GM21367 (cell line): ENCODE data around the gene RABGAP1L.
"Not testable (repeated sequence)": the region's sequence is repeated elsewhere in the genome, so short reads cannot be mapped to it uniquely, and the experiment has no call there.

ENCODE experiments used
- ATAC-seq: cut with Tn5 transposase; IDR thresholded peaks from one replicate; pipeline ENCODE4 v1.9.1; 2021; ENCODE audit not compliant: unreplicated experiment

RABGAP1L gene

DNA sequence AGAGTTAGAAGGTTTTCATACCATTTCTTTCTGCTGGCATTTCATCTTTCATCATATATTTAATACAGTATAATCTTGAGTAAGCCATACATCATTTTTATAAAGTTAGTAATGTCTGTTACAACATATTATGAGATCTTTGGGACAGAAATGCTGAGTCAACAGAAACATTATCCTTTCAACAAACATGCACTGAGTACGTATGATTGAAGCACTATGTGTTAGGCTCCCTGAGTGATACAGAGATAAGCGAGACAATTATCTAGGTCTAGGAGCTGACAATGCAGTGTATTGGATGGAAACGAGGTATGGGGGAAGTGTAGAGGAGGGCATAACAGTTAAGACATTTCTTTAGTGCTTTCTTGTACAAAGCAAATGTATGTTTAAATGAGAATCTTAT lies 268.7 kb downstream of the RABGAP1L start:
- no peak for ATAC-seq

DNA sequence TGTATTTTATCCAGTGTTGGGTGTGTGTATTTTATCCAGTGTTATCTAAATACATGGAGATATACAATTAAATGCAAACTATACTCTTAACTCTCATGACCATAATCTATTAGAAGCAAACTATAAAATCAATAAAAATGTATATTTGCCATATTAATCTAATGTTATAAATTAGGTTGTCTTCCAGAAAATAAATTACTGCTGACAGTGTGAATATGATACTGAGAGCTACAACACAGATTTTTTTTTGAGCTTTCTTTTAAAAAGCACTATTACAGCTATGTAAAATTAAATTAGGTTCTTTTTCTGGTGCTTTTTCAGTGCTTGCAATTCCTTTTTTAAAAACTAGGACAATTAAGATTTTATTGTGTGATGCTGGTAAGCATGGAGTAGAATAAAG lies 269.4 kb downstream of the RABGAP1L start:
- no peak for ATAC-seq

DNA sequence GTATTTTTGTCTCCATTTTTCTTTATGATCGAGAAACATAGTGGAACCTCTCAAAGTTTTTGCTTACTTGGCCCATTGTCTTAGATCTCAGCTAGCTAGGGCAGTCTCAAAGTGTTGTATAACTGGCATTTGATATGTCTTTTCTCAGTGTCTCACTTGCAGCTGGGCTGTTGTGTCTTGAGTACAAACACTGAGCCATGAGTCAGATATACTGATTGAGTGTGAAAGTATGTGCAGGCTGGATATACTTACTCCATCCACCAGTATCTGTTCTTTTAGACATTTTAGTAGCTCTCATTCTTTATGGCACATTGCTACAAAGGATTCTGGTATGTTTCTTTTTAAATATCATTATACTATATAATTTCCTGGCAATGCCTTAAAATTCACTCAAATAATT lies 274.1 kb downstream of the RABGAP1L start:
- ATAC-seq, result no peak

DNA sequence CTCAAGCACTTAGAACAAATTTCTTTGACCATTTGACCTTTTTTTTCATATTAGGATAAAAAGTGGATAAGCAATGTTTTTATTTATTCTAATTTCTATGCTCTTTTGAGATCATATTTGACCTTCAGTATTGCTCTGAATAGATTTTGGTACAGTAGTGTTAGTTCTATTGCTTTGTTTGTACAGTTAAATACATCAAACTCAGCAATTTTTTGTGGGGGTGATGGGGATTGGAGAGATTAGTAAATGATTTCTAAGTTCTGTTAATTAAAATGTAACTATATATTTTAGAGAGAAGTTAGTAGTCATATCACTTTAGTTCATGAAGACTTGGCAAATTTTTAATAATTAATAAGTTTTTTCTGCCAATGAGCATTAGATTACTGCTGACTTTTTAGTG lies 286.0 kb downstream of the RABGAP1L start:
- ATAC-seq, result no peak

DNA sequence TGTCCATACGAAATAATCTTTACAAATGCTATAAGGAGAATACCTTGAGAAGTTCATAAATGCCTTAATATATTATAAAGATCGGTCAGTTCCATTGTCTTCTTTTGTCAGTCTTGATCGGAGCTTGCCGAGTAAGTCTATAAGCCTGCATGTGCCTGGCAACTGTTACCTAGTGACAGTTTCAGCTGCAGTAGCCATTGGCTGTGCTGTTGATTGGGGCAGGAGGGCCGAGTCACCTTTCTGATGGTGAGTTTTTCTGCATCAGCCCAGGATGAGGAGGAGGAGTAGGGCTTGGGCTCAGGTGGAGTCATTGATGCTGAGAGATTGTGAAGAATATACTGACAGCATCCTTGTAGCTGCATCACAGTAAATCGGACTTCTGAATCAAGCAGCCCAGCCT lies 286.5 kb downstream of the RABGAP1L start:
- ATAC-seq, result no peak

DNA sequence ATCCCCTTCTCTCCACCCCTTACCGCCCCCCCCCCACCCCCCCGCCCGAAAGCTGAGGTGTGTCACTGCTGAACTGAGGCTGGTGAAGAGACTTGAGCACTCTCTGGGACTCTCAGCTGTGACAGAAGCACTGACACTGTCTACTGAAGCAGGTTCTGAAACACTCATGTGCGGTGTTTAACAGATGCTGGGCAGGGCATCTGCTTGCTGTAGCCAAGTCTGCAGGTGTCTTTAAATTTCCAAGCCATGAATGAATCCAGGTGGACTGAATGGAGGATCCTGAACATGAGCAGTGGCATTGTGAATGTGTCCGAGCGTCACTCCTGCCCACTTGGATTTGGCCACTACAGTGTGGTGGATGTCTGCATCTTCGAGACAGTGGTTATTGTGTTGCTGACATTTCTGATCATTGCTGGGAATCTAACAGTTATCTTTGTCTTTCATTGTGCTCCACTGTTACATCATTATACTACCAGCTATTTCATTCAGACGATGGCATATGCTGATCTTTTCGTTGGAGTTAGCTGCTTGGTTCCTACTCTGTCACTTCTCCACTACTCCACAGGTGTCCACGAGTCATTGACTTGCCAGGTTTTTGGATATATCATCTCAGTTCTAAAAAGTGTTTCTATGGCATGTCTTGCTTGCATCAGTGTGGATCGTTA lies 288.7 kb downstream of the RABGAP1L start, which contains the start of gene GPR52:
GPR52 (plus strand) TSS at position 99 of the 665 bp plus-strand sequence; CDS start at position 247, 148 bp downstream.
- ATAC-seq, result no peak

DNA sequence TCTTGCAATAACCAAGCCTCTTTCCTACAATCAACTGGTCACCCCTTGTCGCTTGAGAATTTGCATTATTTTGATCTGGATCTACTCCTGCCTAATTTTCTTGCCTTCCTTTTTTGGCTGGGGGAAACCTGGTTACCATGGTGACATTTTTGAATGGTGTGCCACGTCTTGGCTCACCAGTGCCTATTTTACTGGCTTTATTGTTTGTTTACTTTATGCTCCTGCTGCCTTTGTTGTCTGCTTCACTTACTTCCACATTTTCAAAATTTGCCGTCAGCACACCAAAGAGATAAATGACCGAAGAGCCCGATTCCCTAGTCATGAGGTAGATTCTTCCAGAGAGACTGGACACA lies 289.2 kb downstream of the RABGAP1L start:
- no peak for ATAC-seq

DNA sequence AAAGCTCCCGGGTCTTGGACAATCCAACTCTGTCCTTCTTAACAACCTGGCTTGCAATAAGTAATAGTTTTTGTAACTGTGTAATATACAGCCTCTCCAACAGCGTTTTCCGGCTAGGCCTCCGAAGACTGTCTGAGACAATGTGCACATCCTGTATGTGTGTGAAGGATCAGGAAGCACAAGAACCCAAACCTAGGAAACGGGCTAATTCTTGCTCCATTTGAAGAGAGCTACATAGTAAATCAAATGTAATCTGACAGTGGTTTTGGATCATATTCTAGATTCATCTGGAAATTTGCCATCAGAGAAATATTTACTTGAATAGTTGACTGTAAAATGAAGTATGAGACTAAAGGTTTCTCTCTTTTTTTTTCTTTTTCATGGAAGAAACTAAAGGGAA lies 289.7 kb downstream of the RABGAP1L start:
- no peak for ATAC-seq

DNA sequence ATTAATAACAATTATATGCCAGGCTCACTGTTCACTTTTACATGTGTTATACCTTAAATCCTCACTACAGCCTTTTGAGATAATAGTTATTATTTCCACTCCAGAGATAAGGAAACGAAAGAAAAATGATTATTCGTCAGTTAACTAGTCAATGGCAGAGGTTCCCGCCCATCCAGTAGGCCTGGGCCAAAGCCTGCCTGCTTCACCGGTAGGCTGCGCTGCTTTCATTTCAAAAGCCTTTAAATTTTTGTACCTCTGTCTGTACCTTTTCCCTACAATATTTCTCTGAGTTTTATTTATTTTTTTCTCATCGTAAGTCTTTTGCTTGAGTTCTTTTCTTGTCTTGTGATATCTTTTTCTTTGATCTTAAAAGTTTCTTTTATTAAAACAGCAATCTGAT lies 292.1 kb downstream of the RABGAP1L start:
- ATAC-seq, result no peak

DNA sequence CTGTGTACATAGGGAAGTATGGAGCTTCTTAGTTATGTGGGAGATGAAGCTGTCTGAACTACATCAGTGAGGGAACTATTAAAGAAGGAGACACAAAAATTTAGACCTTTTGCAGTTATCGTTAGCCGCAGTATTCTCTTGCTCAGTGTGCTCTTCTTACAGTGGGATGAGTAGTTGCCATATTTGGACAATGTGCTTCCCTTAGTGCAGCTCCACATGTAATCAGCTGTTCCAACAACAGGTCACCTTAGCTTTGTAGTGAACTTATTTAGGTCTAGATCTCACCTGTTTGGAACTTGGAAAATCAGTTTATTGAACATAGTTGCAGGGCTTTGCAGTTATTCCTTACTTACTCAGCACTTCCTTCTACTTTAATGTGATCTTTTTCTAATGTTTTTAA lies 306.5 kb downstream of the RABGAP1L start:
- ATAC-seq, result no peak

DNA sequence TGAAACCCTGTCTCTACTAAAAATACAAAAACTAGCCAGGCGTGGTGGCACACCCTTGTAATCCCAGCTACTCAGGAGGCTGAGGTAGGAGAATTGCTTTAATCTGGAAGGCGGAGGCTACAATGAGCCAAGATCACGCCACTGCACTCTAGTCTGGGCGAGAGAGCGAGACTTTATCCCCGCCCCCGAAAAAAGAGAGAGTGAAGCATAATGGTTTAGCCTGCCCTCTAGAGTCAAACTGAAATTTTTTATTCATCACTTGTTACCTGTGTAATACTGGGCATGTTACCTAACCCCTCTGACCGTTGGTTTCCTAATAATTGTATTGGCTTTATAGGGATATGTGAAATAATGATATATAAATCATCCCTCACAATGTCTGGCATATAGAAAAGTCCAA lies 307.3 kb downstream of the RABGAP1L start:
- no peak for ATAC-seq

DNA sequence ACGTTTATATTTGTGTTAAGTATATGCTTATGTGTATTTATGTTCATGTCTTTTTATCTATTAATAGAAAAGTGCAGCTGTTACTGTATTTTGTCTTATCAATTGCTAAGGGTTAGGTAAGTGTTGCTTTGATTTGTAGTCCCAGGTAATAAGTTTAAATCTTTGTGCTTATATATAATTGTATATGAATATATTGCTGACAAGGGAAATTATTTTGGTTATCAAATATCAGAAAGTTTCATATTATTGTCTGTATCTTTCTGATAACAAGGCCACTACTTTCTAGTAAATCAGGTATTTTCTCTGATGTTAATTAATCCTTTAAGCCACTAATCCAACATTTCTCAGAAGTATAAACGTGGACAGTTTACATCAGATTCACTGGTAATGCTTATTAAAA lies 309.7 kb downstream of the RABGAP1L start:
- no peak for ATAC-seq

DNA sequence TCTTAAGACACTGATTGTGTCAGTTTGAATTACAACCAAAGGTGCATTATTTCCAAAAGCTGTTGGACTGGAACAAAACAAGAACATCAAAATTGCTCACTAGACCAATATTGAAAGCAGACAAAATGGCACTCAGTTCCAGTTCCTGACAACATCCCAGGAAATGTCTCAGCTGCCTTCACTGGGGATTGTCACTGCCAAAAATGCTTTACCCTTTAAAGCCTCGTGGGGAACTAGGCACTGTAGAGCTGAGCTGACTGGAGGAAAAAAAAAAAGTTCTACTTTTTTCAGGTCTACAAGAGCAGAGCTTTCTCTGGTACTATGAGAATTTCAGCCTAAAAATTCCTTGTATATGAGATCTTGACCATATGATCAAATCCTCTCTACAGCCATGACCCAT lies 310.4 kb downstream of the RABGAP1L start:
- no peak for ATAC-seq

DNA sequence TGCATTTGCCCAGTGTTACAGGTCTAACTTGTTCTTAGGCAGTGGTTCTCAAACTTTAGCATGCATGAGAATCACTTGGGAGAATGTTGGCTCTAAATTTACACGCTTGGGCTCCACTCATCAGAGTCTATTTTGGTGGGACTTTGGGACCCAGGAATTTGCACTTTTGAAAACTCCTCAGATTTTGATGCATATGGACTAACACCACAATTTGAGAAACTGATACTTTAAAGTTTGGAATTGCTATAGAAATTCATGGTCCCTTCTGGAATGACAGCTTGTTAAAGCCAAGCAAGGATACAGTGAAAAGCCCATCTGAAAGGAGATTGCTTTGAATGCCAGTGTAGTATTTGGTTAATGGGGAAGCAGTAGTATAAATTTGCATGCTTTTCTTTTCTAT lies 320.0 kb downstream of the RABGAP1L start:
- ATAC-seq, result no peak

DNA sequence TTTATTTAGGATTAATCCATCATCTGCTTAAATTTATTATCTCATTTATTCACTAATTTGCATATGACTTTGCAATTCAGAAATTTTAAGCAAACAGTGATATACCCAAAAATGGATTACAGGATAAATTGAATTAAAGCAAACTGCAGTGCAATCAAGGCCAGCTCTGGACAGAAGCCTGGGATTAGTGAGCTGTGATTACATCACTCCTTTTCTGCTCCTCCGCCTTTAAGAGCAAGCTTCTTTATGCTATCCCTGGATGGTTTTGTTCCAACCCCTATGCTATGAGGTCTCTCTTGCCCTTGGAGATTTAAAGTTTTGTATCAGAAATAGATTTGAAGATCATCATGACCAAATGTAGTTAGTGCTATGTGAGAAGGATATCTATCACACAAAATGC lies 321.0 kb downstream of the RABGAP1L start:
- ATAC-seq, result no peak

DNA sequence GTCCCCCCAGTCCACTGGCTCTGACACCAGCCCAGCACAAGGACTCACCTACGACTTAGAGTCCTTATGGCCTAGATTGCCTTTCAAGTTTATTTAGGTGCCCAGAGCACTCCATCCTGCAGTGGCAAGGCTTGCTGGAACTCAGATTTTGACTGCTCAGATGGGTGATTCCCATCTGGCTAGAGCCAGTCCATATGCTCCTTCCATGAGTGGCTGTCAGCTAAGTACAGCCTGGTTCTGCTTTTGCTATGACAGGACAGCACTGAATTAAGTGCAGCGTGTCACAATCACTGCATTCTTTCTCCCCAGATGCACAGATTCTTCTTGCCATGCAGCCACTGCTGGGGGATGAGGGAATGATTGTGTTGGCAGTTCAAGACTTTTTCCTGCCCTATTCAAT lies 332.3 kb downstream of the RABGAP1L start:
- ATAC-seq, result no peak

DNA sequence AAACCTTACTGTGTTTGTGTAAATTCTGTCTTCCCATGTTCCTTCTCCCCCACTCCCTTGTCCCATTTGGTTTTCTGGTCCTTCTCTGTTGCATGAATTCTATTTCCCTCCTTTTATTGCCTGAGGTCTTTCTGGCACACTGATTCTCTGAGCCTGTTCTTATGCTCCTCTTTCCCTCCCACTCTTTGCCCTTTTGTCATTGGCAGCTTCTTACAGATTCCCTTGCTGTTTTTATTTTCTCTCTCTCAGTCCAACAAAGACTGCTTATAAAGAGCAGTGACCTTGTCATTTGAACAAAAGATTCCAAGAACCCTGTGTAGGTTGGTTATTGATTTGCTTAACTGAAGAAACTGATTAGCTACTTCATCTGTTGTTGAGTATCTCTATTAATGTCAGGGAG lies 338.2 kb downstream of the RABGAP1L start:
- no peak for ATAC-seq

DNA sequence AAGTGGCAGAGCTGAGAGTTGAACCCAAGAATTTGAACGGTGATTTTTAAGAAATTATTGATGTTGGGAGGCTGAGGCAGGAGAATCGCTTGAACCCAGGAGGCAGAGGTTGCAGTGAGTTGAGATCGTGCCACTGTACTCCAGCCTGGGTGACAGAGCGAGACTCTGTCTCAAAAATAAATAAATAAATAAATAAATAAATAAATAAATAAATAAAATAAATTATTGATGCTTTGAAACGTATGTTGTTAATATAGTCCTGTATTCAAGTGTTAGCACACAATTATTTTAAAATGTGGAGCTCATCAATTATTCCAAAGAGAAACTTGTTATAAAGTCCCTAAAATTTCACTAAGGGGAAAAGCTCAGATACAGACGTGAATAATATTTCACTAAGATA lies 357.4 kb downstream of the RABGAP1L start:
- ATAC-seq, result not testable (repeated sequence)

DNA sequence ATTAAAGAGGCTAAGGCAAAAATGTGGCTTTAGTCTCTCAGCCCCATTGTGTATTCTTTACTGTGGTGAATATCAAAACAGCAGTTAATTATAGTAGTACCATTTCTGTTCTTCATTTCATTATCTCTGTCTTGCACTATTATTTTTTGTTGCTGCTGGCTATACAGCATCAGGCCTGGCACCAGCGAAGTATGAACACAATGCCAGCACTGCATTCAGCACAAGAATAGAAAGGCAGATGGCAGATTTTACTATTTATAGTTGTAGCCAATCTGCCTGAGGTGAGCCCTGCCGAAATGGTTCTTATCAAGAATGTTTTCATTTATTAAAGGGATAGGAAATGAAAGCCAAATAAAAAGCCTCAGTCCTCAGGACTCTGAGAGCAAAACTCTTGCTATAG lies 360.5 kb downstream of the RABGAP1L start:
- no peak for ATAC-seq

DNA sequence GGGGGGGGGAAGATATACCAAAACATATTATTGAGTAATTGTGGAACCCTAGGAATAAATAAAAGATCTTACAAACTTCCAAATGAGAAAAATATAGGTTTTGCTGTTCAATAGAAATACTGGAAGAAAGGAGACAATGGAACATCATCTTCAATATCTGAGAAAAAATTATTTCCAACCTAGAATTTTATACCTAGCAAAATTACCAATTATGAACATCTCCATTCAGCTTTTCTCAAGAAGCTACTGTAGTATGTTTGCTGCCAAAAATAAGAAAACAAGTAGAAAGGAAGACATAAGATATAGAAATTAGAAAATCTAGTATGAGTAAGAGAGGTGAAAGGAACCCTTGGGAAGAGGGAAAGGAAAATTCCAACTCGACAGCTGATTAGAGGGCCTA lies 372.4 kb downstream of the RABGAP1L start:
- no peak for ATAC-seq

DNA sequence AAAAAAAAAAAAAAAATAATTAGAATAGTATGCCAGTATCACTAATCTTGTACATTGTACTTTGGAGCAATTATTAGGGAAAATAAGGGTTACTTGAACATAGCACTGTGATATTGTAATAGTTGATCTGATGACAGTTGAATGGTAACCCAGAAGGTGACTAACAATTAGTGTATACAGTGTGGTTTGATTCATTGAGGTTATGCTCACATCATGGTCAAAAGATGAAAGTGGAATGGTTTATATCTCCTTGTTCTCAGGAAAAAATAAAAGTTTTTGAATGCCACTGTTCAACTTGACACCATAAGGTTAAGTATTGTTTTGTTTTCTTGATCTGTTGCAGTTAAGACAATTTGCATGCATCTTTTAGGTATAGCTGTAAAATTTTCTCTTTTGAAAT lies 375.5 kb downstream of the RABGAP1L start:
- no peak for ATAC-seq

DNA sequence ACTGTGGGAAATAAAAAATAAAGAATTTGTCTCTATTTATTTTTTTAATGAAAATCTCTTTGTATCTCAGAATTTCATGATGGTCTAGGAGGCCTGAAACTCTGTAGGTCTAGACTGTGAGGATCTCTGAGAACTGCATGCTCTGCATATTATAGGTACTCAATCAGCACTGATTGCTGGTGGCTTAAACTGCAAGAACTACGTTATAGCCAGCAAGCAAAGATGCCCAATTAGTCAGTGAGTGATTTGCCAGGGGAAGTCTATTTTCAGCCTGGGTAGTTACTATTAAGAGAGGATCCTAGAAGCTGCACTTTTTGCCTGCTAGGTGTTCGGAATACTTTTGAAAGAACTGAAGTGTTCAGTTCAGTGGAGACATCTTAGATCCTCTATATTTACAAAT lies 375.9 kb downstream of the RABGAP1L start:
- no peak for ATAC-seq

DNA sequence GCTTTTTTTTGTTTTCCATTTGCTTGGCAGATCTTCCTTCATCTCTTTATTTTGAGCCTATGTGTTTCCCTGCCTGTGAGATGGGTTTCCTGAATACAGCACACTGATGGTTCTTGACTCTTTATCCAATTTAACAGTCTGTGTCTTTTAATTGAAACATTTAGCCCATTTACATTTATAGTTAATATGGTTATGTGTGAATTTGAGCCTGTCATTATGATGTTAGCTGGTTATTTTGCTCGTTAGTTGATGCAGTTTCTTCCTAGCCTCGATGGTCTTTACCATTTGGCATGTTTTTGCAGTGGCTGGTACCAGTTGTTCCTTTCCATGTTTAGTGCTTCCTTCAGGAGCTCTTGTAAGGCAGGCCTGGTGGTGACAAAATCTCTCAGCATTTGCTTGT lies 384.1 kb downstream of the RABGAP1L start:
- ATAC-seq, result not testable (repeated sequence)

DNA sequence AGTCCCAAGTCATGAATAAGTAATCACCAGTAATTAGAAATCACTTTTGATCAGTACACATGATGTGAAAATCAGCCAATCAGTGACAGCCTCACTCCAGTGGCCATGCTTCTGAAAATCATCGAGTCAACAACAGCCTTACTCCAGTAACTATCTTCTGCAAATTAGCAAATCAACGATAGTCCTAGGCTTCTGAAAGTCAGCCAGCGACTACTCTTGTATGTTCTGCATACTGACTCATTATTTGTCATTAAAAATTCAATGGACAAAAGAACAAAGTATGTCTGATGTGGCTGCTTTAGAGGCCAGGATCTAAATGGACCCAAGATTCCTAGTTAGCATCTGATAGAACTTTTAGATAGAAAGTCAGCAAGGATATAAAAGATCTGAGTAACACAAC lies 391.0 kb downstream of the RABGAP1L start:
- ATAC-seq, result no peak
